ENCODE measurements around the gene ASXL3. TPM values are rescaled to one million over a fixed set of nuclear protein-coding genes. Genes with fewer than 3 reads are reported as not detected.

Gene ASXL3
- polyA plus RNA-seq, 3 donors = 6.0 to 6.9 (median 6.6) TPM

Other genes with a start within 250 kb of the ASXL3 start
- gene CCDC178, start 137.5 kb upstream of the ASXL3 start, polyA plus RNA-seq (ENCODE audit: insufficient read length in 3 of 3) = 1 to 10 TPM; 1.9 to 2.5 (median 2.4) TPM

Data from right renal cortex interstitium (tissue), 3 donors.